ACHN (cell line): ENCODE data around the gene ATP8A2.
"Not testable (repeated sequence)": the region's sequence is repeated elsewhere in the genome, so short reads cannot be mapped to it uniquely, and the experiment has no call there.

ENCODE experiments used
- DNase-seq: peaks from one replicate; pipeline ENCODE4 v3.0.0-alpha.2; 2015
- in situ Hi-C: cut with HindIII; loops from 2 replicates; pipeline ENCODE4 v1.10.0; 2017; ENCODE audit warnings: low sequenced_read_pairs, low pct_ligation_motif_present, low pct_unique_long_range_greater_than_20kb

Gene ATP8A2

GRCh38 chr13:26062853-26063444, 691.2 kb downstream of the ATP8A2 start:
- in situ Hi-C loops: no loop called here
- DNase-seq: peak; percentile 66

GRCh38 chr13:26066492-26066891, 694.7 kb downstream of the ATP8A2 start:
- DNase-seq, in situ Hi-C loops: not testable (repeated sequence)

GRCh38 chr13:26067601-26068000, 695.8 kb downstream of the ATP8A2 start:
- in situ Hi-C loops: no loop called here
- no peak for DNase-seq

- in situ Hi-C loops: not testable (repeated sequence)
These were observed 696.6 kb downstream of the ATP8A2 start for GRCh38 chr13:26068372-26068771.

GRCh38 chr13:26069642-26070041, 697.9 kb downstream of the ATP8A2 start:
- in situ Hi-C loops: not testable (repeated sequence)

More at GRCh38 chr13:26068372-26068771, 696.6 kb downstream of the ATP8A2 start:
- DNase-seq: not testable (repeated sequence)

GRCh38 chr13:26071691-26072090, 699.9 kb downstream of the ATP8A2 start:
- DNase-seq: no peak
- in situ Hi-C loops: no loop called here

More at GRCh38 chr13:26069642-26070041, 697.9 kb downstream of the ATP8A2 start:
- not testable (repeated sequence) for DNase-seq

GRCh38 chr13:26072335-26072734, 700.6 kb downstream of the ATP8A2 start:
- in situ Hi-C loops, DNase-seq: not testable (repeated sequence)

- in situ Hi-C loops: no loop called here
- DNase-seq: peak; percentile 89
These were observed 702.9 kb downstream of the ATP8A2 start for GRCh38 chr13:26074706-26075105.
